CD14-positive monocyte (primary cell): ENCODE data around the gene NATD1. TPM values are rescaled to one million over a fixed set of nuclear protein-coding genes. Genes with fewer than 3 reads are reported as not detected.
"Not testable (repeated sequence)": the region's sequence is repeated elsewhere in the genome, so short reads cannot be mapped to it uniquely, and the experiment has no call there.

Experiments used
- DNase-seq, 3 donors: peaks; one replicate each; pipeline ENCODE4 v3.0.0-alpha.2; 2011 to 2022
- H2AFZ ChIP-seq: 2 replicates; pipeline ENCODE4 v1.6.0; 2012; ENCODE audit warnings: mild to moderate bottlenecking, low read depth, low read length, inconsistent platforms; ENCODE audit not compliant: insufficient read depth, poor library complexity, severe bottlenecking
- H3K27ac ChIP-seq, 2 donors: 1 replicate in 1 of 2; 2 replicates in 1 of 2; pipeline ENCODE4 v1.5.1; 2012 to 2013; ENCODE audit warnings: low read length in 2 of 2, control low read depth in 1 of 2, inconsistent platforms in 1 of 2, low read depth in 1 of 2, mild to moderate bottlenecking in 1 of 2
- H3K27me3 ChIP-seq, 2 donors: one replicate each; pipeline versions ENCODE4 v1.6.0 to v1.6.1; 2011 to 2013; ENCODE audit warnings: low read length in 2 of 2; ENCODE audit not compliant: control insufficient read depth in 2 of 2, insufficient read depth in 2 of 2
- H3K36me3 ChIP-seq, 2 donors: replicated peaks in 1 of 2; 1 replicate in 1 of 2; 2 replicates in 1 of 2; pipeline versions ENCODE4 v1.5.1 to v1.6.1; 2012 to 2013; ENCODE audit warnings: low read length in 2 of 2, control low read depth in 1 of 2, inconsistent platforms in 1 of 2, mild to moderate bottlenecking in 1 of 2; ENCODE audit not compliant: insufficient read depth in 2 of 2, control insufficient read depth in 1 of 2
- H3K4me1 ChIP-seq, 2 donors: 1 replicate in 1 of 2; 2 replicates in 1 of 2; pipeline versions ENCODE4 v1.5.1 to v1.6.1; 2012 to 2013; ENCODE audit warnings: low read length in 2 of 2, control low read depth in 1 of 2, inconsistent platforms in 1 of 2, mild to moderate bottlenecking in 1 of 2, moderate library complexity in 1 of 2; ENCODE audit not compliant: insufficient read depth in 2 of 2, control insufficient read depth in 1 of 2
- H3K4me2 ChIP-seq: replicated peaks from 2 replicates; pipeline ENCODE3; 2012; ENCODE audit warnings: low read length, moderate library complexity, mild to moderate bottlenecking; ENCODE audit not compliant: poor library complexity, severe bottlenecking; ENCODE audit errors: extremely low read depth
- H3K4me3 ChIP-seq, 3 experiments: fragments of 200-600 bp in 1 of 3; sonication (generic) in 1 of 3; replicated peaks in 1 of 3; 1 replicate in 2 of 3; 2 replicates in 1 of 3; pipeline ENCODE4 v1.5.1; 2011 to 2013; ENCODE audit warnings: low read length in 3 of 3, mild to moderate bottlenecking in 3 of 3, control low read depth in 2 of 3, low read depth in 2 of 3, inconsistent platforms in 1 of 3, moderate library complexity in 1 of 3
- H3K79me2 ChIP-seq: 2 replicates; pipeline ENCODE4 v1.6.0; 2012; ENCODE audit warnings: mild to moderate bottlenecking, control low read depth, inconsistent platforms, low read length, moderate library complexity; ENCODE audit not compliant: insufficient read depth
- H3K9ac ChIP-seq: 2 replicates; pipeline ENCODE4 v1.6.0; 2017; ENCODE audit warnings: low read length, mild to moderate bottlenecking; ENCODE audit not compliant: insufficient read depth, poor library complexity, severe bottlenecking
- H3K9me3 ChIP-seq, 2 donors: replicated peaks in 1 of 2; 1 replicate in 1 of 2; 2 replicates in 1 of 2; pipeline versions ENCODE4 v1.5.1 to v1.6.1; 2012 to 2013; ENCODE audit warnings: low read length in 2 of 2, control low read depth in 1 of 2; ENCODE audit not compliant: control insufficient read depth in 1 of 2, insufficient read depth in 1 of 2
- H4K20me1 ChIP-seq: 2 replicates; pipeline ENCODE4 v1.6.0; 2012; ENCODE audit warnings: mild to moderate bottlenecking, low read length, control low read depth, moderate library complexity; ENCODE audit not compliant: insufficient read depth
- H3K27ac Mint-ChIP-seq, 7 donors: one replicate each; pipeline ENCODE4 v1.8.0; 2020; ENCODE audit warnings: mild to moderate bottlenecking in 7 of 7, mixed read lengths in 7 of 7, moderate library complexity in 6 of 7, inconsistent platforms in 2 of 7
- H3K27me3 Mint-ChIP-seq, 3 donors: one replicate each; pipeline ENCODE4 v1.8.0; 2021 to 2022; ENCODE audit warnings: low read depth in 3 of 3, mild to moderate bottlenecking in 3 of 3, mixed read lengths in 3 of 3, moderate library complexity in 3 of 3, inconsistent platforms in 1 of 3
- H3K36me3 Mint-ChIP-seq, 2 donors: one replicate each; pipeline ENCODE4 v1.8.0; 2020; ENCODE audit warnings: mixed read lengths in 2 of 2, inconsistent platforms in 1 of 2, mild to moderate bottlenecking in 1 of 2
- H3K4me1 Mint-ChIP-seq: one replicate; pipeline ENCODE4 v1.8.0; 2020; ENCODE audit warnings: mild to moderate bottlenecking, mixed read lengths
- H3K4me3 Mint-ChIP-seq, 2 donors: one replicate each; pipeline ENCODE4 v1.8.0; 2020; ENCODE audit warnings: mild to moderate bottlenecking in 2 of 2, mixed read lengths in 2 of 2, moderate library complexity in 1 of 2
- H3K9me3 Mint-ChIP-seq, 7 donors: one replicate each; pipeline ENCODE4 v1.8.0; 2020 to 2022; ENCODE audit warnings: mixed read lengths in 7 of 7, mild to moderate bottlenecking in 6 of 7, moderate library complexity in 6 of 7, inconsistent platforms in 2 of 7
- CTCF ChIP-seq: fragments of 200-600 bp; IDR thresholded peaks from one replicate; pipeline ENCODE4 v1.8.0; 2022; ENCODE audit warnings: antibody characterized with exemption, mild to moderate bottlenecking
- WGBS: methylation state at CpG from one replicate; pipeline ENCODE4 v1.1.5; 2013; ENCODE audit warnings: missing lambda C conversion rate; ENCODE audit not compliant: insufficient coverage; 5-methylcytosine and 5-hydroxymethylcytosine counted together
- intact Hi-C, 2 donors: fragments of 100-400 bp; cut with micrococcal nuclease; formaldehyde crosslinking; loops; one replicate each; pipeline versions ENCODE4 v1.15.0 to v1.15.1; 2023
- polyA plus RNA-seq, 3 donors: library from polyadenylated mRNA; depleted of rRNA in 1 of 3; unstranded in 2 of 3; stranded (reverse) in 1 of 3; fragments of 300-500 nt in 2 of 3; fragments of >200 nt in 1 of 3; fragmentation: Illumina TruSeq in 2 of 3; gene quantifications; 1 replicate in 2 of 3; 2 replicates in 1 of 3; pipeline ENCODE4 v1.2.3, GENCODE V29; 2012 to 2021

NATD1 gene
- polyA plus RNA-seq, 3 donors: 3.0 to 13.6 (median 3.8) TPM

- no peak overlapping the region for H3K4me2 ChIP-seq
- no peak overlapping the region for H3K9ac ChIP-seq
- no peaks in the 10 kb centered on the region for H3K27me3 ChIP-seq
- no peak for TF ChIP-seq CTCF
- DNase-seq: no peak
- peaks cover 44 to 82% of the 10 kb centered on the region in 2 donors for H3K36me3 ChIP-seq
- no peak overlapping the region for H2AFZ ChIP-seq
- H3K4me1 ChIP-seq: peaks cover 11 to 12% of the 10 kb centered on the region in 2 donors
- Mint-ChIP-seq H3K4me3 (no peak overlapping the region), H3K27me3 (no peaks in the 10 kb centered on the region), H3K9me3 (peaks cover 0 to 3% (median 0%) of the 10 kb centered on the region in 7 donors), H3K27ac (peak overlapping the region in 4 of 7 donors; percentile 12 to 74 (median 54)), H3K4me1 (peaks cover 23% of the 10 kb centered on the region), H3K36me3 (peaks cover 61 to 84% of the 10 kb centered on the region in 2 donors)
- peaks cover 6% of the 10 kb centered on the region for H3K79me2 ChIP-seq
- WGBS: 94% methylated on average over 3 of the region's 5 CpGs
- H4K20me1 ChIP-seq: peaks cover 33% of the 10 kb centered on the region
- H3K4me3 ChIP-seq: no peak overlapping the region
- intact Hi-C loops: no loop called here
- H3K27ac ChIP-seq: no peak overlapping the region
- H3K9me3 ChIP-seq: no peaks in the 10 kb centered on the region
Observed at GRCh38 chr17:21193031-21193430, 60.2 kb downstream of the NATD1 start.

GRCh38 chr17:21192414-21192813 is 60.8 kb downstream of the NATD1 start:
- H3K4me2 ChIP-seq, intact Hi-C loops, H3K9me3 ChIP-seq, H3K9ac ChIP-seq, H3K4me3 ChIP-seq, H3K27me3 ChIP-seq, H3K27me3 Mint-ChIP-seq, H3K4me3 Mint-ChIP-seq, H2AFZ ChIP-seq, DNase-seq, H3K9me3 Mint-ChIP-seq, H3K79me2 ChIP-seq: not testable (repeated sequence)
- Histone ChIP-seq H3K27ac (peak overlapping the region; percentile 7 to 30), H3K36me3 (peaks cover 38 to 76% of the 10 kb centered on the region in 2 donors), H3K4me1 (peaks cover 11 to 12% of the 10 kb centered on the region in 2 donors), H4K20me1 (peaks cover 27% of the 10 kb centered on the region)
- H3K4me1 Mint-ChIP-seq: peaks cover 23% of the 10 kb centered on the region
- 100% methylated on average over 7 of the region's 7 CpGs for whole genome bisulfite sequencing
- peak overlapping the region in 6 of 7 donors; percentile 31 to 82 (median 48) for H3K27ac Mint-ChIP-seq
- H3K36me3 Mint-ChIP-seq: peaks cover 55 to 81% of the 10 kb centered on the region in 2 donors
